ENCODE measurements around the gene CAPN11. TPM values are rescaled to one million over a fixed set of nuclear protein-coding genes. Genes with fewer than 3 reads are reported as not detected.

CAPN11 gene
- total RNA-seq, 1 donor from 2014 or later, result 0.07 TPM

DNA sequence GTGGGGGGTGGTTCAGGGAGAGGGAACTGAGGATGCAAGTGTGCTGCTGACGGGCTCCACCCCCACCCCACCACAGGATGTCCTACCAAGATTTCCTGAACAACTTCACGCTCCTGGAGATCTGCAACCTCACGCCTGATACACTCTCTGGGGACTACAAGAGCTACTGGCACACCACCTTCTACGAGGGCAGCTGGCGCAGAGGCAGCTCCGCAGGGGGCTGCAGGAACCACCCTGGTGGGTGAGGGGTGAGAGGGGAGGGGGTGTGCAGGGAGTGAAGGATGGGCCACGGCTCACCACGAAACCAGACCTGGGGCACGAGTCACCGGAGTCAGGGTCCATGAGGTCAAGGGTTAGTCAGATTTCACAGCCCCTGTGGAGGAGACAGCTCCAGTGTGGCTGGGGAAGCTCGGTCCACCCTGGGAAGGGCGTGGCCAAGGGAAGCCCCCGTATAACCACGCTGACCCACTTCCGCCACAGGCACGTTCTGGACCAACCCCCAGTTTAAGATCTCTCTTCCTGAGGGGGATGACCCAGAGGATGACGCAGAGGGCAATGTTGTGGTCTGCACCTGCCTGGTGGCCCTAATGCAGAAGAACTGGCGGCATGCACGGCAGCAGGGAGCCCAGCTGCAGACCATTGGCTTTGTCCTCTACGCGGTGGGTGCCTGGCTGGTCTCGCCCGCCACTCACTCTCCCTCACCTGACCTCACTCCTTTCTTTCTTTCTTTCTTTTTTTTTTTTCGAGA, 18.3 kb downstream of the CAPN11 start:
- Mint-ChIP-seq H3K4me3 (ENCODE audit: unreplicated experiment) (no peak overlapping the region), H3K9me3 (ENCODE audit: low read depth) (no peaks in the 10 kb centered on the region), H3K27ac (ENCODE audit: unreplicated experiment) (no peak overlapping the region), H3K36me3 (ENCODE audit: low read depth) (no peaks in the 10 kb centered on the region), H3K4me1 (ENCODE audit: low read depth) (peaks cover 37% of the 10 kb centered on the region), H3K27me3 (ENCODE audit: low read depth) (no peaks in the 10 kb centered on the region)
- TF ChIP-seq, protein P1, sequence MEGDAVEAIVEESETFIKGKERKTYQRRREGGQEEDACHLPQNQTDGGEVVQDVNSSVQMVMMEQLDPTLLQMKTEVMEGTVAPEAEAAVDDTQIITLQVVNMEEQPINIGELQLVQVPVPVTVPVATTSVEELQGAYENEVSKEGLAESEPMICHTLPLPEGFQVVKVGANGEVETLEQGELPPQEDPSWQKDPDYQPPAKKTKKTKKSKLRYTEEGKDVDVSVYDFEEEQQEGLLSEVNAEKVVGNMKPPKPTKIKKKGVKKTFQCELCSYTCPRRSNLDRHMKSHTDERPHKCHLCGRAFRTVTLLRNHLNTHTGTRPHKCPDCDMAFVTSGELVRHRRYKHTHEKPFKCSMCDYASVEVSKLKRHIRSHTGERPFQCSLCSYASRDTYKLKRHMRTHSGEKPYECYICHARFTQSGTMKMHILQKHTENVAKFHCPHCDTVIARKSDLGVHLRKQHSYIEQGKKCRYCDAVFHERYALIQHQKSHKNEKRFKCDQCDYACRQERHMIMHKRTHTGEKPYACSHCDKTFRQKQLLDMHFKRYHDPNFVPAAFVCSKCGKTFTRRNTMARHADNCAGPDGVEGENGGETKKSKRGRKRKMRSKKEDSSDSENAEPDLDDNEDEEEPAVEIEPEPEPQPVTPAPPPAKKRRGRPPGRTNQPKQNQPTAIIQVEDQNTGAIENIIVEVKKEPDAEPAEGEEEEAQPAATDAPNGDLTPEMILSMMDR (IDR thresholded peaks at IDR 0.05), result no peak
- DNase-seq (ENCODE audit: low spot score), result no peak

DNA sequence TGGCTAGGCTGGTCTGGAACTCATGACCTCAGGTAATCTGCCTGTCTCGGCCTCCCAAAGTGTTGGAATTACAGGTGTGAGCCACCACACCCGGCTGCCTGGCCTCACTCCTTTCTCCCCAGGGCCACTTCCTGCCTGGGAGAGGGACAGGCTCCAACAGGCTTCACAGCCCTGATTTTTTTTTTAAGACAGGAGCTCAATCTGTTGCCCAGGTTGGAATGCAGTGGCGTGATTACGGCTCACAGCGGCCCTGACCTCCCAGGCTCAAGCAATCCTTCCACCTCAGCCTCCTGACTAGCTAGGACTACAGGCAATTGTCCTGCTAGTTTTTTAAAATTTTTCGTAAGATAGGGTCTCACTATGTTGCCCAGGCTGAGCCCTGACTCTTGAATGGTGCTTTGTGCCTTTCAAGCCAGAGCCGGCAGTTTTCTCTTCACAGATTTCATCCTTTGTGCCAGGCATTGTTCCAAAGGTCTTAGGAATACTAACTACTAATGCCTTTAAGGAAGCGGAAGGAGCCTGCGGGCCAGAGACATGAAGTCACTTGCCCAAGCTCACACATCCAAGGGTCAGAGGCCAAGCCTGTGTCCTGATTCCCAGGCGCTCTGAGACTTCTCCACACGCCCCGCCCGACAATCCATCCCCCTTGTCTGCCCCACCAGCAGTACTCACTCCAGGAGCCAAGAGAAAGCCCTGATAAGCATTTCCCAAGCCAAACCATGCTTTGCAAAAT, 19.2 kb downstream of the CAPN11 start:
- no peak for DNase-seq (ENCODE audit: low spot score)
- Mint-ChIP-seq H3K36me3 (ENCODE audit: low read depth) (no peaks in the 10 kb centered on the region), H3K4me3 (ENCODE audit: unreplicated experiment) (no peak overlapping the region), H3K27me3 (ENCODE audit: low read depth) (no peaks in the 10 kb centered on the region), H3K27ac (ENCODE audit: unreplicated experiment) (peak overlapping the region; percentile 89), H3K4me1 (ENCODE audit: low read depth) (peaks cover 33% of the 10 kb centered on the region), H3K9me3 (ENCODE audit: low read depth) (no peaks in the 10 kb centered on the region)
- TF ChIP-seq, protein P1 (IDR thresholded peaks at IDR 0.05), result no peak

DNA sequence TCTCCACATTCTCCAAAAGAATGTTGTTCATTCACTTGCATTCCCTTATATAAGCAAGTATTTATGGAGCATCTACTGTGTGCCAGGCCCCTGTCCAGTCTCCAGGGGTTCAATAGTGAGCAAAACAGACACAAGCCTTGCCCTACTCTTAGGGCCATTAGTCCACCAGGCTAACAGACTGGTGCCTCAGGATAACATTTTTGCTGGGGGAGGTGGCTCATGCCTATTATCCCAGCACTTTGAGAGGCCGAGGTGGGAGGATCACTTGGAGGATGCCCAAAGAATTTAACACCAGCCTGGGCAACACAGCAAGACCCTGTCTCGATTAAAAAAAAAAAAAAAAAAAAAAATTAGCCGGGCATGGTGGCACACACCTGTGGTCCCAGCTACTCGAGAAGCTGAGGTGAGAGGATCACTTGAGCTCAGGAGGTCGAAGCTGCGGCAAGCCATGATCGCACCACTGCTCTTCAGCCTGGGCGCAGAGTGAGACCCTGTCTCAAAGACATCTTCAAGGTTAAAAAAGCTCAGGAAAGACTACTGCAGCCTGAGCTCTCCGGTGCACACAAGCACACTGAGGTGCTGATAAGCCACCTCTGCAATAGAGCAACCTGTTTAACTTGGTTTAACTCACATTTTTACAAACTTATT, 19.9 kb downstream of the CAPN11 start:
- DNase-seq (ENCODE audit: low spot score), result no peak
- Mint-ChIP-seq H3K27me3 (ENCODE audit: low read depth) (no peaks in the 10 kb centered on the region), H3K4me3 (ENCODE audit: unreplicated experiment) (no peak overlapping the region), H3K27ac (ENCODE audit: unreplicated experiment) (peak overlapping the region; percentile 89), H3K4me1 (ENCODE audit: low read depth) (peaks cover 32% of the 10 kb centered on the region), H3K9me3 (ENCODE audit: low read depth) (no peaks in the 10 kb centered on the region), H3K36me3 (ENCODE audit: low read depth) (no peaks in the 10 kb centered on the region)
- TF ChIP-seq, protein P1 (IDR thresholded peaks at IDR 0.05), result no peak

DNA sequence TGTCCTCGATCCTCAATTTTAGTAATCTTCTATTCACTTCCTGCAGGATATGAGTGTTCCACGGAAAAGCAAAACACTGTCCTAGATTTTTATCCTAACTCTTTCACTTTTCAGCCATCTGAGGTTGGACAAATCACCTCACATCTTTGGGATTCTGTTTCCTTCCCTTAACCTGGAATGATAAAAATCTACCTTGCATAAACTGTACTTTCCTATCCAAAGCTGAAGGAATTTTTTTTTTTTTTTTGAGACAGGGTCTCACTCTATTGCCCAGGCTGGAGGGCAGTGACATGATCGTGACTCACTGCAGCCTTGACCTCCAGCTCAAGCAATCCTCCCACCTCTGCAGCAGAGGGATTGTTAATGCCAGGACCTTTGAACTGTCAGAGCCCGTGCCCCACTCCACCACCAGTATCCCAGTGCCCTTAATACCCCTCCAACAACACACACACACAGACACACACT, 20.5 kb downstream of the CAPN11 start:
- H3K4me1 Mint-ChIP-seq (ENCODE audit: low read depth), result peaks cover 29% of the 10 kb centered on the region
- TF ChIP-seq, protein P1 (IDR thresholded peaks at IDR 0.05), result no peak
- H3K4me3 Mint-ChIP-seq (ENCODE audit: unreplicated experiment), result no peak overlapping the region
- no peak for DNase-seq (ENCODE audit: low spot score)
- no peaks in the 10 kb centered on the region for H3K9me3 Mint-ChIP-seq (ENCODE audit: low read depth)
- H3K36me3 Mint-ChIP-seq (ENCODE audit: low read depth), result no peaks in the 10 kb centered on the region
- peak overlapping the region; percentile 52 for H3K27ac Mint-ChIP-seq (ENCODE audit: unreplicated experiment)
- no peaks in the 10 kb centered on the region for H3K27me3 Mint-ChIP-seq (ENCODE audit: low read depth)

DNA sequence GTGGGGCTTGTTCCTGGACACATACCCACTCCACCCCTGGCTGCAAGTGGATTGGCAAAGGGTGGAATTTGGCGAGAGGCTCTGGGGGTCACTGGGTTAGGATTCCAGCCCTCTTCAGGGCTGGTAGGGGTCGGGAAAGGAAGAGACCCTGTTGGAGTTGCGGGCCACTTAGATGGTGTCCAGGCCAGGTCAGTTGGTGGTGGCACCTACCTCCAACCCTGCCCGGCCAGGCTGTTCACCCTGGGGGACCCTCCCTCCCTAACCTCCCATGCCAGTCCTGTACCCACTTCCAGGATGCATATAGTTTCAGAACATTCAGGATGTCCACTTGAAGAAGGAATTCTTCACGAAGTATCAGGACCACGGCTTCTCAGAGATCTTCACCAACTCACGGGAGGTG, 21.0 kb downstream of the CAPN11 start:
- TF ChIP-seq, protein P1 (IDR thresholded peaks at IDR 0.05), result no peak

More for the DNA sequence above, 21.0 kb downstream of the CAPN11 start:
- no peaks in the 10 kb centered on the region for H3K27me3 Mint-ChIP-seq (ENCODE audit: low read depth)
- peaks cover 29% of the 10 kb centered on the region for H3K4me1 Mint-ChIP-seq (ENCODE audit: low read depth)
- DNase-seq (ENCODE audit: low spot score), result no peak
- H3K27ac Mint-ChIP-seq (ENCODE audit: unreplicated experiment), result no peak overlapping the region
- H3K9me3 Mint-ChIP-seq (ENCODE audit: low read depth), result no peaks in the 10 kb centered on the region
- no peak overlapping the region for H3K4me3 Mint-ChIP-seq (ENCODE audit: unreplicated experiment)
- no peaks in the 10 kb centered on the region for H3K36me3 Mint-ChIP-seq (ENCODE audit: low read depth)
